ENCODE data around the gene SNAI1. TPM values are rescaled to one million over a fixed set of nuclear protein-coding genes. Genes with fewer than 3 reads are reported as not detected.

Gene SNAI1
- 1.0 and 3.6 TPM in 2 replicates for total RNA-seq (2014; rRNA removed; shearing (Covaris generic))
- total RNA-seq (2022), result 1.6 and 1.8 TPM in 2 replicates
- Bru-seq, nascent RNA, result percentile 46 among the genes with signal in this experiment
- percentile 26 among the genes with signal in this experiment for BruChase-seq, experiment 1, labeled RNA remaining after a 6-hour chase
- percentile 29 among the genes with signal in this experiment for BruChase-seq, experiment 2, labeled RNA remaining after a 2-hour chase
- long read RNA-seq, partial matches to known transcripts, result 0 of 1 reads
- long read RNA-seq, other reads (novel, unspliced or antisense), result 0 of 1 reads

DNA sequence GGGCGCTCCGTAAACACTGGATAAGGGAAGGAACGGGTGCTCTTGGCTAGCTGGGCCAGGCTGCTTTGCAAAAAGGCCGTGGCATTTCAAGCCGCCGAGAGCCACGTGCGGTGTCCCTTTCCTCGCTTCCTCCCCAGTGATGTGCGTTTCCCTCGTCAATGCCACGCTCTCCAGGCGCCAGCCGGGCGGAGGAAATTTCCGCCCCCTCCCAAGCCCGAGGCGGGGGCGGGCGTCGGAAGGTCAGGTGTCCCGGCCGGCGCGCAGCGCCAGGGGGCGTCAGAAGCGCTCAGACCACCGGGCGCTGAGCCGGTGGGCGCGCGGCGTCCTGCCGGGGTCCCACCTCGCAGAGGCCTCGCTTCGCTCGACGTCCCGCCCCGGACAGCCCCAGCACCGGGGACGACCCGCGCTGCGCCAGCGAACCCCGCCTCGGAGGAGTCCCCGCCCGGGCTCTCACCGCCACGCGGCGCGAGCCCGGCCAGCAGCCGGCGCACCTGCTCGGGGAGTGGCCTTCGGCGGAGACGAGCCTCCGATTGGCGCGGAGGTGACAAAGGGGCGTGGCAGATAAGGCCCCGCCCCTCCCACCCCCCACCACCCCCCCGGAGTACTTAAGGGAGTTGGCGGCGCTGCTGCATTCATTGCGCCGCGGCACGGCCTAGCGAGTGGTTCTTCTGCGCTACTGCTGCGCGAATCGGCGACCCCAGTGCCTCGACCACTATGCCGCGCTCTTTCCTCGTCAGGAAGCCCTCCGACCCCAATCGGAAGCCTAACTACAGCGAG lies at the start of gene SNAI1:
Gene SNAI1, plus strand, starts transcription at position 635 of the 777 bp plus-strand sequence. Its CDS starts 80 bp downstream, at position 715.
- Histone ChIP-seq H2AFZ (ENCODE audit: low read length) (peak within 1 kb of the TSS; percentile 96), H3K27ac (ENCODE audit: low read depth, low read length, poor library complexity, severe bottlenecking) (peak within 1 kb of the TSS; percentile 40), H4K20me1 (ENCODE audit: insufficient read depth, low read length) (no peaks in the 10 kb centered on the region), H3K9me2 (ENCODE audit: insufficient read depth, low read length) (no peaks in the 10 kb centered on the region), H3K4me3 (ENCODE audit: low read depth, low read length, poor library complexity, severe bottlenecking) (peak within 1 kb of the TSS; percentile 64), H3K4me1 (ENCODE audit: insufficient read depth, low read length, poor library complexity, severe bottlenecking) (peaks cover 44% of the 10 kb centered on the region), H3K4me2 (ENCODE audit: low read length) (peak within 1 kb of the TSS; percentile 94), H3K79me2 (ENCODE audit: insufficient read depth, low read depth, low read length) (no peaks in the 10 kb centered on the region), H3K36me3 (ENCODE audit: insufficient read depth, low read length) (no peaks in the 10 kb centered on the region), H3K9me3 (ENCODE audit: low read length) (no peaks in the 10 kb centered on the region)
- ChIA-PET CTCF (ENCODE audit: unreplicated experiment) (interaction anchor here (0.5 to 2.9 kb wide), 3 partner anchors 30 to 186 kb away, joined by 4 to 23 read pairs (median 7); no protein-coding TSS in a partner anchor), POLR2A (interaction anchor here (0.5 to 1.9 kb wide), 5 partner anchors 18 to 114 kb away, joined by 3 to 7 read pairs (median 4); no protein-coding TSS in a partner anchor)
- no TSS peak for BruUV-seq (replicated peaks)
- peak; percentile 81 for TF ChIP-seq CTCF (conservative IDR thresholded peaks at IDR 0.05; ENCODE audit: low read length)
- TF ChIP-seq EZH2phosphoT487 (IDR thresholded peaks at IDR 0.05; ENCODE audit: borderline replicate concordance, low read depth, low read length), result no peak
- peak; percentile 96 for DNase-seq (ENCODE audit: low spot score)
- intact Hi-C loops (cut with micrococcal nuclease; ENCODE audit: unreplicated experiment), result loop anchor here (2.0 kb wide), 1 partner anchor 30 kb away; no protein-coding TSS in a partner anchor

DNA sequence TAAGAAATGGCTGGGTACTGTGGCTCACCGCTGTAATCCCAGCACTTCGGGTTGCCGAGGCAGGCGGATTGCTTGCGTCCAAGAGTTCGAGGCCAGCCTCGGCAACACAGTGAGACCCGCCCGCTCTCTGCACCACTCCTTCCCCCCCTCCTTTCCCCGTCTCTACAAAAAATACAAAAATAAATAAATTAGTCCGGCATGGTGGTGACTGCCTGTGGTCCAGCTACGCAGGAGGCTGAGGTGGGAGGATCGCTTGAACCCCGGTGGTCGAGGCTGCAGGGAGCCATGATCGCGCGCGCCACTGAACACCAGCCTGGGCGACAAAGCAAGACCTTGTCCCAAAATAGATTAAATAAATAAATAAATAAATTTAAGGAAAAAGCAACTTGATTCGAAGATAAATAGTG lies 47.0 kb upstream of the SNAI1 start:
- peak overlapping the region; percentile 86 for H3K4me3 ChIP-seq (ENCODE audit: low read depth, low read length, poor library complexity, severe bottlenecking)
- ChIA-PET CTCF (ENCODE audit: unreplicated experiment) (interaction anchor here (0.8 to 1.2 kb wide), 2 partner anchors 20 to 44 kb away, joined by 3 read pairs; no protein-coding TSS in a partner anchor), POLR2A (interaction anchor here (0.8 to 1.9 kb wide), 7 partner anchors 9 to 309 kb away, joined by 3 to 12 read pairs (median 3); partner anchors contain the start of gene SPATA2)
- BruUV-seq (replicated peaks), result no TSS peak
- intact Hi-C loops (cut with micrococcal nuclease; ENCODE audit: unreplicated experiment), result loop anchor here (1.0 to 5.0 kb wide), 2 partner anchors 20 to 217 kb away; partner anchors contain the start of genes PEDS1 and SPATA2
- peak; percentile 39 for DNase-seq (ENCODE audit: low spot score)
- H3K79me2 ChIP-seq (ENCODE audit: insufficient read depth, low read depth, low read length), result peaks cover 40% of the 10 kb centered on the region
- peak overlapping the region; percentile 67 for H3K4me2 ChIP-seq (ENCODE audit: low read length)
- H4K20me1 ChIP-seq (ENCODE audit: insufficient read depth, low read length), result peaks cover 16% of the 10 kb centered on the region; the same call in 1 of the 2 replicates
- peaks cover 52% of the 10 kb centered on the region for H3K4me1 ChIP-seq (ENCODE audit: insufficient read depth, low read length, poor library complexity, severe bottlenecking)
- peak overlapping the region; percentile 41 for H3K27ac ChIP-seq (ENCODE audit: low read depth, low read length, poor library complexity, severe bottlenecking)
- peaks cover 16% of the 10 kb centered on the region for H3K36me3 ChIP-seq (ENCODE audit: insufficient read depth, low read length)
- H2AFZ ChIP-seq (ENCODE audit: low read length), result peak overlapping the region; percentile 86
- no peaks in the 10 kb centered on the region for H3K9me2 ChIP-seq (ENCODE audit: insufficient read depth, low read length)
- TF ChIP-seq CTCF (conservative IDR thresholded peaks at IDR 0.05; ENCODE audit: low read length) (no peak), EZH2phosphoT487 (IDR thresholded peaks at IDR 0.05; ENCODE audit: borderline replicate concordance, low read depth, low read length) (no peak)
- no peaks in the 10 kb centered on the region for H3K9me3 ChIP-seq (ENCODE audit: low read length)

Data from OCI-LY7 (cell line).